H1 (cell line): Measurements from ENCODE around the gene LCA5L. TPM values are rescaled to one million over a fixed set of nuclear protein-coding genes. Genes with fewer than 3 reads are reported as not detected.

ENCODE experiments used
- CTCF ChIA-PET: fragments of 300-600 bp; sonication (Branson Sonifier 250); formaldehyde crosslinking; loops from one replicate; lab custom pipeline; 2021; ENCODE audit not compliant: partially characterized antibody; lab: Charles Lee
- POLR2A ChIA-PET: fragments of 300-600 bp; sonication (Branson Sonifier 250); formaldehyde crosslinking; loops from one replicate; lab custom pipeline; 2021; ENCODE audit warnings: inconsistent platforms; ENCODE audit not compliant: partially characterized antibody; lab: Charles Lee
- DNase-seq, 2 experiments: peaks; one replicate each; pipeline versions ENCODE4 v3.0.0 to v3.0.0-alpha.2; 2010 to 2022; ENCODE audit warnings: low spot score in 2 of 2, low read depth in 1 of 2, mixed read lengths in 1 of 2
- FAIRE-seq: peaks from 2 replicates; lab custom pipeline; 2011; peaks lifted over from hg19 to GRCh38; lab: Jason Lieb, UNC
- H2AFZ ChIP-seq: 2 replicates; pipeline ENCODE4 v1.8.1; 2012; ENCODE audit warnings: low read length, inconsistent platforms
- H2AK5ac ChIP-seq: 2 replicates; pipeline ENCODE4 v1.6.1; 2013; ENCODE audit warnings: low read depth, low read length
- H2BK120ac ChIP-seq: replicated peaks from 2 replicates; pipeline ENCODE3; 2013; ENCODE audit warnings: low read depth, low read length, inconsistent platforms
- H2BK12ac ChIP-seq: 2 replicates; pipeline ENCODE4 v1.6.1; 2013; ENCODE audit warnings: low read depth, low read length
- H2BK15ac ChIP-seq: 2 replicates; pipeline ENCODE4 v1.6.1; 2013; ENCODE audit warnings: low read length
- H2BK20ac ChIP-seq: 2 replicates; pipeline ENCODE4 v1.6.1; 2013; ENCODE audit warnings: low read length
- H2BK5ac ChIP-seq: 2 replicates; pipeline ENCODE4 v1.6.1; 2013; ENCODE audit warnings: low read depth, low read length
- H3K14ac ChIP-seq: 2 replicates; pipeline ENCODE4 v1.6.1; 2013; ENCODE audit warnings: inconsistent platforms; ENCODE audit not compliant: insufficient read length
- H3K18ac ChIP-seq: 2 replicates; pipeline ENCODE4 v1.6.1; 2013; ENCODE audit warnings: low read length; ENCODE audit errors: extremely low read depth
- H3K23ac ChIP-seq: 2 replicates; pipeline ENCODE4 v1.6.1; 2013; ENCODE audit warnings: inconsistent platforms; ENCODE audit not compliant: insufficient read length
- H3K23me2 ChIP-seq: 2 replicates; pipeline ENCODE4 v1.6.1; 2013; ENCODE audit warnings: low read depth, low read length
- H3K27ac ChIP-seq: 2 replicates; pipeline ENCODE4 v1.6.1; 2011; ENCODE audit warnings: low read depth, low read length, inconsistent platforms
- H3K27me3 ChIP-seq, 4 experiments: replicated peaks in 1 of 4; 1 replicate in 1 of 4; 2 replicates in 3 of 4; pipeline versions ENCODE4 v1.6.1 to v1.8.1; 2011 to 2013; ENCODE audit warnings: low read length in 3 of 4, mild to moderate bottlenecking in 3 of 4, inconsistent platforms in 2 of 4, mixed read lengths in 2 of 4, moderate library complexity in 1 of 4; ENCODE audit not compliant: control insufficient read depth in 3 of 4, insufficient read depth in 3 of 4; ENCODE audit errors: extremely low read depth in 1 of 4
- H3K36me3 ChIP-seq, 4 experiments: 2 replicates each; pipeline versions ENCODE4 v1.6.1 to v1.8.1; 2011 to 2013; ENCODE audit warnings: mild to moderate bottlenecking in 4 of 4, low read length in 3 of 4, moderate library complexity in 2 of 4, control low read depth in 1 of 4, inconsistent platforms in 1 of 4; ENCODE audit not compliant: insufficient read depth in 4 of 4, control insufficient read depth in 2 of 4
- H3K4ac ChIP-seq: replicated peaks from 2 replicates; pipeline ENCODE3; 2013; ENCODE audit warnings: low read length, low read depth, mixed read lengths, inconsistent platforms; ENCODE audit not compliant: insufficient read length
- H3K4me1 ChIP-seq, 4 experiments: replicated peaks in 1 of 4; 1 replicate in 1 of 4; 2 replicates in 3 of 4; pipeline versions ENCODE4 v1.6.1 to v1.8.1; 2011 to 2013; ENCODE audit warnings: low read length in 3 of 4, inconsistent platforms in 2 of 4, mixed read lengths in 1 of 4; ENCODE audit not compliant: insufficient read depth in 4 of 4, control insufficient read depth in 3 of 4
- H3K4me2 ChIP-seq, 2 experiments: 2 replicates each; pipeline versions ENCODE4 v1.6.1 to v1.8.1; 2011 to 2013; ENCODE audit warnings: low read depth in 2 of 2, low read length in 2 of 2, control low read depth in 1 of 2, inconsistent platforms in 1 of 2, mild to moderate bottlenecking in 1 of 2; ENCODE audit not compliant: insufficient read depth in 1 of 2
- H3K4me3 ChIP-seq, 4 experiments: fragments of 200-600, 300-600 bp in 1 of 4; sonication (generic), shearing (Covaris generic), sonication (Bioruptor Twin) in 1 of 4; 2 replicates each; pipeline versions ENCODE4 v1.5.1 to v1.8.1; 2011 to 2016; ENCODE audit warnings: low read length in 4 of 4, low read depth in 3 of 4, control low read depth in 2 of 4, inconsistent platforms in 2 of 4, mild to moderate bottlenecking in 2 of 4, mixed read lengths in 1 of 4, moderate library complexity in 1 of 4; ENCODE audit not compliant: insufficient read depth in 2 of 4; ENCODE audit errors: extremely low read depth in 1 of 4
- H3K56ac ChIP-seq: replicated peaks from 2 replicates; pipeline ENCODE3; 2013; ENCODE audit warnings: low read depth, mild to moderate bottlenecking, mixed read lengths, low read length, inconsistent platforms; ENCODE audit not compliant: insufficient read length
- H3K79me1 ChIP-seq: 2 replicates; pipeline ENCODE4 v1.6.1; 2013; ENCODE audit warnings: low read depth, low read length, control low read depth
- H3K79me2 ChIP-seq, 2 experiments: 2 replicates each; pipeline versions ENCODE4 v1.6.1 to v1.8.1; 2012 to 2013; ENCODE audit warnings: low read length in 2 of 2, mild to moderate bottlenecking in 2 of 2, inconsistent platforms in 1 of 2; ENCODE audit not compliant: insufficient read depth in 2 of 2, control insufficient read depth in 1 of 2
- H3K9ac ChIP-seq, 4 experiments: replicated peaks in 1 of 4; 1 replicate in 1 of 4; 2 replicates in 3 of 4; pipeline versions ENCODE4 v1.6.1 to v1.8.1; 2011 to 2013; ENCODE audit warnings: low read depth in 3 of 4, low read length in 3 of 4, control low read depth in 2 of 4, mild to moderate bottlenecking in 2 of 4, moderate library complexity in 2 of 4, inconsistent platforms in 1 of 4; ENCODE audit errors: extremely low read depth in 1 of 4
- H3K9me3 ChIP-seq, 2 experiments: 2 replicates each; pipeline versions ENCODE4 v1.6.1 to v1.8.1; 2012 to 2013; ENCODE audit warnings: mild to moderate bottlenecking in 2 of 2, moderate library complexity in 2 of 2, control low read depth in 1 of 2, inconsistent platforms in 1 of 2, low read depth in 1 of 2, low read length in 1 of 2, mixed read lengths in 1 of 2; ENCODE audit not compliant: insufficient read depth in 2 of 2
- H4K20me1 ChIP-seq, 2 experiments: replicated peaks in 1 of 2; 2 replicates each; pipeline versions ENCODE3 to v1.8.1; 2011 to 2013; ENCODE audit warnings: inconsistent platforms in 2 of 2, low read length in 2 of 2, mild to moderate bottlenecking in 1 of 2; ENCODE audit not compliant: insufficient read depth in 2 of 2, control insufficient read depth in 1 of 2
- H4K5ac ChIP-seq: 2 replicates; pipeline ENCODE4 v1.6.1; 2013; ENCODE audit warnings: low read length, low read depth, mixed read lengths, inconsistent platforms; ENCODE audit not compliant: insufficient read length
- H4K8ac ChIP-seq: 2 replicates; pipeline ENCODE4 v1.8.0; 2013; ENCODE audit warnings: mild to moderate bottlenecking, moderate library complexity, low read length, inconsistent platforms; ENCODE audit not compliant: insufficient read depth; ENCODE audit errors: extremely low read depth
- H4K91ac ChIP-seq: replicated peaks from 2 replicates; pipeline ENCODE3; 2013; ENCODE audit warnings: low read length, mixed read lengths, inconsistent platforms; ENCODE audit not compliant: insufficient read length
- CBX8 ChIP-seq: fragments of 300-800, 300-1000 bp; sonication (generic); IDR thresholded peaks from 2 replicates; pipeline ENCODE4 v1.7.1; 2016; ENCODE audit warnings: low read depth, low read length, borderline replicate concordance
- CTBP2 ChIP-seq: IDR thresholded peaks from 2 replicates; pipeline ENCODE4 v1.7.0; 2011; ENCODE audit warnings: borderline replicate concordance, mild to moderate bottlenecking, moderate library complexity, mixed read lengths, low read length; ENCODE audit not compliant: insufficient read depth, insufficient read length
- EGR1 ChIP-seq: IDR thresholded peaks from 2 replicates; pipeline ENCODE4 v1.6.1; 2011; ENCODE audit warnings: low read depth, low read length, borderline replicate concordance
- EZH2 ChIP-seq: fragments of 200-600 bp; sonication (generic); IDR thresholded peaks from 2 replicates; pipeline ENCODE4 v1.7.1; 2012; ENCODE audit warnings: low read depth, mild to moderate bottlenecking, moderate library complexity, low read length, inconsistent platforms; ENCODE audit not compliant: severe bottlenecking
- GABPA ChIP-seq: IDR thresholded peaks from 2 replicates; pipeline ENCODE4 v1.6.1; 2011; ENCODE audit warnings: mild to moderate bottlenecking, low read length, moderate library complexity, borderline replicate concordance; ENCODE audit not compliant: insufficient read depth
- KDM5A ChIP-seq: fragments of 200-600 bp; IDR thresholded peaks from 2 replicates; pipeline ENCODE4 v1.7.1; 2012; ENCODE audit warnings: mild to moderate bottlenecking, low read length, inconsistent platforms, mixed read lengths
- MAX ChIP-seq: IDR thresholded peaks from 2 replicates; pipeline ENCODE4 v1.6.1; 2012; ENCODE audit warnings: inconsistent platforms
- RFX5 ChIP-seq: IDR thresholded peaks from 2 replicates; pipeline ENCODE4 v1.6.1; 2011; ENCODE audit warnings: low read depth, low read length, improper control_type of control experiment, borderline replicate concordance
- RXRA ChIP-seq: IDR thresholded peaks from 2 replicates; pipeline ENCODE4 v1.6.1; 2011; ENCODE audit warnings: low read depth, mild to moderate bottlenecking, low read length, moderate library complexity; ENCODE audit not compliant: insufficient read depth
- SAP30 ChIP-seq: fragments of 300-600 bp; sonication (generic); IDR thresholded peaks from 2 replicates; pipeline ENCODE4 v1.7.1; 2012; ENCODE audit warnings: low read length, moderate library complexity, mild to moderate bottlenecking, inconsistent platforms; ENCODE audit not compliant: insufficient read depth, insufficient replicate concordance
- SRF ChIP-seq: IDR thresholded peaks from 2 replicates; pipeline ENCODE4 v1.6.1; 2011; ENCODE audit warnings: mild to moderate bottlenecking, low read depth, low read length, moderate library complexity
- TAF1 ChIP-seq: IDR thresholded peaks from 2 replicates; pipeline ENCODE4 v1.6.1; 2011; ENCODE audit warnings: mild to moderate bottlenecking, low read depth, low read length
- YY1 ChIP-seq: IDR thresholded peaks from 2 replicates; pipeline ENCODE4 v1.6.1; 2011; ENCODE audit warnings: low read depth, mild to moderate bottlenecking, low read length
- WGBS, 2 experiments: shearing (Covaris generic) in 1 of 2; methylation state at CpG; one replicate each; pipeline versions ENCODE4 v1.1.6 to v1.1.7; 2013 to 2015; ENCODE audit warnings: low lambda C conversion rate in 2 of 2, mixed read lengths in 2 of 2, inconsistent platforms in 1 of 2, low coverage in 1 of 2, missing lambda C conversion rate in 1 of 2; ENCODE audit not compliant: insufficient replicate concordance in 2 of 2, insufficient coverage in 1 of 2, insufficient read length in 1 of 2; ENCODE audit errors: extremely low coverage in 1 of 2, missing lambda C conversion rate in 1 of 2; 5-methylcytosine and 5-hydroxymethylcytosine counted together
- polyA plus RNA-seq, 7 experiments: library from polyadenylated mRNA; depleted of rRNA in 3 of 7; stranded (reverse) in 5 of 7; unstranded in 2 of 7; fragments of >200 nt in 5 of 7; fragments of 200-250 nt in 2 of 7; gene quantifications; 1 replicate in 5 of 7; 2 replicates in 1 of 7; 4 replicates in 1 of 7; pipeline versions ENCODE4 v1.2.1 to v1.2.3, GENCODE V29; 2011 to 2013; ENCODE audit warnings: missing spikeins in 2 of 7, mixed read lengths in 2 of 7
- total RNA-seq: library from RNA; stranded (reverse); fragmentation: NEBNext Ultra II Directional; extraction: Animal tissue kit (Norgen Biotek cat#: 25700); gene quantifications from 2 replicates; pipeline ENCODE4 v1.2.1, GENCODE V29; 2021

The LCA5L gene
- total and polyA plus RNA-seq, 2 of the 8 experiments (the other 6 are each of a cell fraction or from before 2014, with no cell fraction given) = 0.11 to 0.84 TPM

- ChIA-PET POLR2A (no interaction called here), CTCF (no interaction called here)
- Histone ChIP-seq H3K4me2 (no peak overlapping the region), H3K27me3 (no peaks in the 10 kb centered on the region), H4K20me1 (no peaks in the 10 kb centered on the region), H3K23me2 (no peaks in the 10 kb centered on the region), H2BK5ac (no peak overlapping the region), H4K8ac (no peak overlapping the region), H3K4me3 (no peak overlapping the region), H3K18ac (no peak overlapping the region), H3K14ac (no peak overlapping the region), H2AK5ac (no peak overlapping the region), H4K91ac (no peak overlapping the region), H2BK120ac (no peak overlapping the region), H3K27ac (no peak overlapping the region), H2BK20ac (no peak overlapping the region), H2BK12ac (no peak overlapping the region), H2AFZ (no peak overlapping the region), H3K56ac (no peak overlapping the region), H3K4me1 (no peaks in the 10 kb centered on the region), H3K36me3 (no peaks in the 10 kb centered on the region), H3K9ac (no peak overlapping the region), H3K4ac (no peak overlapping the region), H3K23ac (no peak overlapping the region), H3K79me1 (no peaks in the 10 kb centered on the region), H3K79me2 (no peaks in the 10 kb centered on the region), H2BK15ac (no peak overlapping the region), H4K5ac (no peak overlapping the region), H3K9me3 (no peaks in the 10 kb centered on the region)
- no peak for FAIRE-seq
- no peak for DNase-seq
- WGBS, 2 experiments = 86% methylated on average over 1 of the region's 1 CpG; no CpG with 5 or more reads in 1 of the 2 experiments
- TF ChIP-seq SRF (no peak), RXRA (no peak), EZH2 (no peak), EGR1 (no peak), YY1 (no peak), CBX8 (no peak), GABPA (no peak), RFX5 (no peak), SAP30 (no peak), CTBP2 (no peak), MAX (no peak), TAF1 (no peak), KDM5A (no peak)
Measured at GRCh38 chr21:39489380-39489924, 43.9 kb upstream of the LCA5L start.
